GM18870 (cell line): ENCODE results near the gene METTL2B.
A peak's percentile ranks its signal among the peaks of the same experiment; 100 is the strongest.
"Not testable (repeated sequence)": the region's sequence is repeated elsewhere in the genome, so short reads cannot be mapped to it uniquely, and the experiment has no call there.

Experiments used
- ATAC-seq: cut with Tn5 transposase; IDR thresholded peaks from one replicate; pipeline ENCODE4 v1.9.1; 2021; ENCODE audit warnings: moderate library complexity; ENCODE audit not compliant: unreplicated experiment

METTL2B gene

GRCh38 chr7:128454808-128455542 is 21.6 kb upstream of the METTL2B start:
- no peak for ATAC-seq

- ATAC-seq: peak; percentile 62
Measured at GRCh38 chr7:128455543-128456254, 20.8 kb upstream of the METTL2B start, which contains the start of gene HILPDA. HILPDA (plus strand) TSS chr7:128455878; CDS start chr7:128457269, 1,391 bp downstream.

GRCh38 chr7:128456255-128456725 is 20.3 kb upstream of the METTL2B start:
- peak; percentile 6 for ATAC-seq

GRCh38 chr7:128457385-128457784 is 19.2 kb upstream of the METTL2B start:
- not testable (repeated sequence) for ATAC-seq

GRCh38 chr7:128458956-128459355 is 17.6 kb upstream of the METTL2B start:
- peak; percentile 45 for ATAC-seq

- peak; percentile 53 for ATAC-seq
Measured at GRCh38 chr7:128459394-128459878, 17.1 kb upstream of the METTL2B start.

GRCh38 chr7:128462460-128462859 is 14.1 kb upstream of the METTL2B start:
- no peak for ATAC-seq

- not testable (repeated sequence) for ATAC-seq
Measured at GRCh38 chr7:128463345-128463744, 13.2 kb upstream of the METTL2B start.

GRCh38 chr7:128463933-128464332 is 12.6 kb upstream of the METTL2B start:
- not testable (repeated sequence) for ATAC-seq

- not testable (repeated sequence) for ATAC-seq
Measured at GRCh38 chr7:128466871-128467270, 9.7 kb upstream of the METTL2B start.

- ATAC-seq: not testable (repeated sequence)
Measured at GRCh38 chr7:128477336-128477690, 765 bp downstream of the METTL2B start.

- not testable (repeated sequence) for ATAC-seq
Measured at GRCh38 chr7:128479082-128479481, 2.5 kb downstream of the METTL2B start.

- ATAC-seq: not testable (repeated sequence)
Measured at GRCh38 chr7:128488134-128488533, 11.6 kb downstream of the METTL2B start.

- no peak for ATAC-seq
Measured at GRCh38 chr7:128497405-128497804, 20.9 kb downstream of the METTL2B start.

GRCh38 chr7:128505416-128505815 is 28.9 kb downstream of the METTL2B start:
- ATAC-seq: not testable (repeated sequence)

GRCh38 chr7:128506819-128507218 is 30.3 kb downstream of the METTL2B start:
- ATAC-seq: not testable (repeated sequence)

- ATAC-seq: not testable (repeated sequence)
Measured at GRCh38 chr7:128507321-128507993, 30.9 kb downstream of the METTL2B start.

- ATAC-seq: not testable (repeated sequence)
Measured at GRCh38 chr7:128511692-128512091, 35.1 kb downstream of the METTL2B start.

- not testable (repeated sequence) for ATAC-seq
Measured at GRCh38 chr7:128515232-128515631, 38.7 kb downstream of the METTL2B start.

- ATAC-seq: not testable (repeated sequence)
Measured at GRCh38 chr7:128517023-128517422, 40.5 kb downstream of the METTL2B start.
